ENCODE measurements around the gene NXPE3. TPM values are rescaled to one million over a fixed set of nuclear protein-coding genes. Genes with fewer than 3 reads are reported as not detected.

Gene NXPE3
- total RNA-seq, 2 experiments from 2014 or later = 20.9 to 21.6 TPM

DNA sequence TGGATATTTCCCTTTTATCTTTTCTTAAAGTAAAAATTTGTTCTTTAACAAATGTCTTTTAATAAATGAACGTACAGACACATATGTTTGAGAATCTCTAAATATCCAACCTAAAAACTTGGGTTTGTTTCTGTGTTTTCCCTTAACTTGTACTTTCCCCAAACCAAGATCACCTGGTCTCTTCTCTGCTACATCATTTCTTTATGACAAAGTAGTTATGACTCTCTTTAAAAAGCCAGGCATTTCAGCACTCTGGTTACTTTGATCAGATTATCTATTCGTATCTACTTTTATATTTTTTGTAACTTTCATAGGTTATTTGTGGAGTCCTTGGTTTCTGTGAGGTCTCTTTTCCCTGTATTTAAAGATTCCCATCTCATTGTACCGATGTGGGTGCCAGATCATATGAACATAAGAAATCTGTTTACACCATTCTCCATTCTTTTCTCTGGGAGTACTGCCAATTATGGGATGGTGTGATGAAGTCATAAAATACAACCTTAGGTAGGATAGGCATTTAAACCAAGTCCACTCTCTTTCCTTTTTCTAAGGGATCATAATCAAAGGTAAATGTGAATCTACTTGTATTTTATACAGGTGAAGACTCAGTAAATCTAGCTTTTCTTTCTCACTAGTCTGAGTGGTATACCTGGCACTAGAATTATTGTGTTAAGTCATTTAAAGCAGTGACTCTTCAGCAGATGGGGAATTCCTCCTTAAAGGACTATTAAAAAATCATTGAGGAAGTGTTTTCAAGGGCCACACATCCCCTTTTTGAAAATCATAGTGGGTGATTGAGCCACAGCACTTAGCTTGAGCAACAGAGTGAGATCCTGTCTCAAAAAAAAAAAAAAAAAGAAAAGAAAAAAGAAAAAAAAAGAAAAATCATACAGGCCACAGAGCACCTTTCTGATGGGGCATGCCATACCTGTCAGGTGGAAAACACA is 57.9 kb downstream of the NXPE3 start:
- POLR2A ChIA-PET = interaction anchor here (1.0 to 5.6 kb wide), 2 partner anchors 12 to 21 kb away, joined by 3 to 36 read pairs; partner anchors contain the start of gene NFKBIZ
- intact Hi-C loops (cut with micrococcal nuclease) = no loop called here
- Mint-ChIP-seq H3K36me3 (ENCODE audit: low read depth) (peaks cover 56% of the 10 kb centered on the region), H3K27ac (no peak overlapping the region), H3K9me3 (peaks cover 1% of the 10 kb centered on the region), H3K4me3 (no peak overlapping the region), H3K27me3 (no peaks in the 10 kb centered on the region), H3K4me1 (ENCODE audit: low read depth) (peaks cover 63% of the 10 kb centered on the region)
- TF ChIP-seq, protein P1, sequence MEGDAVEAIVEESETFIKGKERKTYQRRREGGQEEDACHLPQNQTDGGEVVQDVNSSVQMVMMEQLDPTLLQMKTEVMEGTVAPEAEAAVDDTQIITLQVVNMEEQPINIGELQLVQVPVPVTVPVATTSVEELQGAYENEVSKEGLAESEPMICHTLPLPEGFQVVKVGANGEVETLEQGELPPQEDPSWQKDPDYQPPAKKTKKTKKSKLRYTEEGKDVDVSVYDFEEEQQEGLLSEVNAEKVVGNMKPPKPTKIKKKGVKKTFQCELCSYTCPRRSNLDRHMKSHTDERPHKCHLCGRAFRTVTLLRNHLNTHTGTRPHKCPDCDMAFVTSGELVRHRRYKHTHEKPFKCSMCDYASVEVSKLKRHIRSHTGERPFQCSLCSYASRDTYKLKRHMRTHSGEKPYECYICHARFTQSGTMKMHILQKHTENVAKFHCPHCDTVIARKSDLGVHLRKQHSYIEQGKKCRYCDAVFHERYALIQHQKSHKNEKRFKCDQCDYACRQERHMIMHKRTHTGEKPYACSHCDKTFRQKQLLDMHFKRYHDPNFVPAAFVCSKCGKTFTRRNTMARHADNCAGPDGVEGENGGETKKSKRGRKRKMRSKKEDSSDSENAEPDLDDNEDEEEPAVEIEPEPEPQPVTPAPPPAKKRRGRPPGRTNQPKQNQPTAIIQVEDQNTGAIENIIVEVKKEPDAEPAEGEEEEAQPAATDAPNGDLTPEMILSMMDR (IDR thresholded peaks at IDR 0.05) = no peak
- CTCF ChIA-PET = interaction anchor here (1.0 to 2.0 kb wide), 3 partner anchors 11 to 392 kb away, joined by 3 to 9 read pairs (median 4); partner anchors contain the start of gene NFKBIZ
- DNase-seq (no peak), ATAC-seq (no peak)

DNA sequence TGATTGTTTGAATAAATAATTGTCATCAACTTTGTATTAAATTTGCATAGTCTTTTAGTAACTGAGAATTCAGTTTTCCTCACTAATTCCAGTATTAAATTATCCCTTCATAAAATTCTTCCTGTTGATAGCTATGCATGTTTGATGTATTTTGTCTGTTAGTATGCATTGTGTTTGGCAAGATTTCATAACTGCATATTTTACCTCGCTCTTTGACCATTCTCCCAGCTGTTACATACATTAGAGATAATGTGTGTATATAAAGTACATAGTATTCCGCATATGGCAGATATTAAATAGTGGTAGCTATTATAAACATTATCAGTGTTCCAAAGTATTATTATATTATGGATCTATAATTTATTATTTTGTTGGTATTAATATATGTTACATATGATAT is 59.7 kb downstream of the NXPE3 start:
- ATAC-seq (no peak), DNase-seq (no peak)
- Mint-ChIP-seq H3K9me3 (peaks cover 3% of the 10 kb centered on the region), H3K4me1 (ENCODE audit: low read depth) (peaks cover 48% of the 10 kb centered on the region), H3K27me3 (no peaks in the 10 kb centered on the region), H3K4me3 (no peak overlapping the region), H3K36me3 (ENCODE audit: low read depth) (peaks cover 47% of the 10 kb centered on the region), H3K27ac (no peak overlapping the region)
- CTCF ChIA-PET = interaction anchor here (1.1 to 2.1 kb wide), 4 partner anchors 9 to 390 kb away, joined by 3 to 7 read pairs (median 6); no protein-coding TSS in a partner anchor
- POLR2A ChIA-PET = interaction anchor here (1.0 to 1.4 kb wide), 3 partner anchors 9 to 11 kb away, joined by 3 to 7 read pairs (median 3); partner anchors contain the start of gene NFKBIZ
- intact Hi-C loops (cut with micrococcal nuclease) = no loop called here
- TF ChIP-seq, protein P1 (IDR thresholded peaks at IDR 0.05) = no peak

DNA sequence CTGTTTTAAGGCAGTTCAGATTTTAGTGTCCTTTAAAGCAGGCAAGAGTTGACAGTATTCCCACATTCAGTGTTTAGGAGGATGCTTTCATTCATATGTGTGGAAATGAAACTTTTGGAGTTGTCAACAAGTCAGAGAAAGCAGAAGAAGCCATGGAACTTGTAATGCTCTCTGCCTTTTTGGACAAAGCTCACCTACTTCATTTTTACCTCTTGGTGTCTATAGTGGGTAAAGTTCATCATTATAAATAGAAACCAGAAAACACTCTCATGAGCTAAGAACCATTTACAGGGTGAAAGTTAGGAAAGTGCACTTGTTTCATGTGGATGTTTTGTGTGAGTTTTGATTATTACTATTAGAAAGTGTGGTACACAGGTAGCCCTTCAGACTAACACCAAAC is 61.1 kb downstream of the NXPE3 start:
- Mint-ChIP-seq H3K27me3 (no peaks in the 10 kb centered on the region), H3K4me1 (ENCODE audit: low read depth) (peaks cover 35% of the 10 kb centered on the region), H3K27ac (no peak overlapping the region), H3K4me3 (no peak overlapping the region), H3K36me3 (ENCODE audit: low read depth) (peaks cover 34% of the 10 kb centered on the region), H3K9me3 (peaks cover 3% of the 10 kb centered on the region)
- intact Hi-C loops (cut with micrococcal nuclease) = no loop called here
- no peak for ATAC-seq
- TF ChIP-seq, protein P1 (IDR thresholded peaks at IDR 0.05) = no peak
- CTCF ChIA-PET = interaction anchor here (1.1 to 1.7 kb wide), 2 partner anchors 30 to 385 kb away, joined by 3 to 4 read pairs; no protein-coding TSS in a partner anchor
- POLR2A ChIA-PET = interaction anchor here (1.0 kb wide), 1 partner anchor 8 kb away, joined by 3 read pairs; no protein-coding TSS in a partner anchor
- DNase-seq = no peak

DNA sequence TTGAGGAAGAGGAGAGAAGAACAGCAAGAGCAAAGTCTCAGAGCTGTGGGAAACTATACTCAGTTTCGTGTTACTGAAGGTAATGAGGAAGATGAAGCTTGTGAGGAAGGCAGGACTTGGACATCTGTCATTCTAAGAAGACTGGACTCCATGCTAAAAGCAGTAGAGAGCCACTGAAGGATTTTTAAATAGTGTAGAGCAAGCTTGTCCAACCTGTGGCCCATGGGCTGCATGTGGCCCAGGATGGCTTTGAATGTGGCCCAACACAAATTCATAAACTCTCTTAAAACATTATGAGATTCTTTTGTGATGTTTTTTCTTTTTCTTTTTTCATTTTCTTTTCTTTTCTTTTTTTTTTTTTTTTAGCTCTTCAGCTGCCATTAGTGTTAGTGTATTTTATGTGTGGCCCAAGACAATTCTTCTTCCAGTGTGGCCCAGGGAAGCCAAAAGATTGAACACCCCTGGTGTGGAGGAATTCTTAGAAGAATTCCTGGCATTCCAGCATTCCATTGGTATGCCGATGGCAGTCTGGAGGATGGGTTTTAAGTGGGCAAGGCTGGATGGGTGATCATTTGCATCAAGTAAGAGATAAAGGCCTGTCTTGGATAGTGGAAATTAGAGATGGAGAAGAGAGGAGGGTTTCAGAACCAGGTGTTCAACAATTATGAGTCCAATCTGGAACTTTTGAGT is 63.4 kb downstream of the NXPE3 start:
- ATAC-seq = no peak
- TF ChIP-seq, protein P1 (IDR thresholded peaks at IDR 0.05) = no peak
- DNase-seq = no peak
- Mint-ChIP-seq H3K9me3 (peaks cover 3% of the 10 kb centered on the region), H3K27me3 (no peaks in the 10 kb centered on the region), H3K36me3 (ENCODE audit: low read depth) (peaks cover 21% of the 10 kb centered on the region), H3K4me3 (no peak overlapping the region), H3K27ac (no peak overlapping the region), H3K4me1 (ENCODE audit: low read depth) (peaks cover 16% of the 10 kb centered on the region)
- POLR2A ChIA-PET = interaction anchor here (1.0 to 1.9 kb wide), 3 partner anchors 9 to 17 kb away, joined by 3 to 4 read pairs (median 3); no protein-coding TSS in a partner anchor
- CTCF ChIA-PET = interaction anchor here (0.7 to 1.9 kb wide), 3 partner anchors 12 to 383 kb away, joined by 3 to 6 read pairs (median 5); no protein-coding TSS in a partner anchor
- intact Hi-C loops (cut with micrococcal nuclease) = no loop called here
